GM12891 (cell line): ENCODE results near the gene LAG3.

Source experiments
- POLR2A ChIP-seq: IDR thresholded peaks from 2 replicates; pipeline ENCODE4 v1.6.1; 2011; ENCODE audit warnings: low read depth, low read length, control low read depth
- POLR2AphosphoS5 ChIP-seq: IDR thresholded peaks from 2 replicates; pipeline ENCODE4 v1.6.1; 2011; ENCODE audit warnings: low read depth, low read length, control low read depth
- TAF1 ChIP-seq: IDR thresholded peaks from 2 replicates; pipeline ENCODE4 v1.6.1; 2011; ENCODE audit warnings: low read depth, low read length, control low read depth

DNA sequence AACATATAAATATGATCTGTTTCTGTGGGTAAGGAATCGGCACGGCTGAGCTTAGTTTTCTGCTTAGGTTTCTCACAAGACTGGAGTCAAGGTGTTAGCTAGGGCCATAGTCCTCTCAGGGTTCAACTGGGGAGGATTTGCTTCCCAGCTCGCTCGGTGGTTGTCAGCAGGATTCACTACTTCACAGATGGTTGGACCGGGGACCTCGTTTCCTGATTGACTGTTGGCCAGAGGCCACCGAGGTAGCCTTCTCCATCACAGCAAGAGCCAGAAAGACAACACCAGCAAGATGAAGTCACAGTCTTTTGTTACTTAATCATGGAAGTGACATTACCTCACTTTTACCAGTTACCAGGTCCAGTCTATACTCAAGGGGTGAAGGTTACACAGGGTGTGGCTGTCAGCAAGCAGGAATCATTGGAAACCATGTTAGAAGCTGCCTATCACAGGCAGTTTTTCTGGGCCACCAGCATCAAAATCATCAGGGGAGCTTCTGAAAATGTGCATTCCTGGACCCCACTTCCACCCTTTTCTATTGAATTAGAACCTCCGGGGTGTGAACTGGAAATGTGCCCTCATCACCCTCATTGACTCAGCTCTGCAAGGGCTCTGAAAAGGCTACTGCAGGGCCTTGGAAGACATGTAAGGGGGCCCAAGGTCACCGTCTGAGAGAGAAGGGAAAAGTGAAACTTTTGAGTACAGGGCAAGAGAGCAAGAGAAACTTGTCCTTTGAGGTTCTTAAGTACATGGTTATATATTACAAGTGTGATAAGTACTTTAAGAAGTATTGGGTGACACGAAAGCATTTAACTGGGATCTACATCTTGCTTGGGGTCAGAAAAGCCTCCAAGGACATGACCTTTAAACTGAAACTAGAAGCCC is 37.6 kb upstream of the LAG3 start:
- TF ChIP-seq POLR2A = no peak
- TF ChIP-seq POLR2AphosphoS5 = no peak
- TF ChIP-seq TAF1 = no peak
